HepG2 (cell line): ENCODE data around the gene NYNRIN. TPM values are rescaled to one million over a fixed set of nuclear protein-coding genes. Genes with fewer than 3 reads are reported as not detected.

Experiments used
- ARNT ChIP-seq: fragments of 450-650 bp; IDR thresholded peaks from 2 replicates; pipeline ENCODE4 v1.6.1; 2017
- ATF1 ChIP-seq: IDR thresholded peaks from 2 replicates; pipeline ENCODE4 v1.6.1; 2016; ENCODE audit warnings: mild to moderate bottlenecking, control low read depth
- DNMT1 ChIP-seq: sonication (generic); formaldehyde crosslinking; IDR thresholded peaks from 2 replicates; pipeline ENCODE4 v1.5.1; 2020; ENCODE audit warnings: mild to moderate bottlenecking, missing genetic modification reagents
- EEA1 ChIP-seq: sonication (generic); formaldehyde crosslinking; IDR thresholded peaks from 2 replicates; pipeline ENCODE4 v1.5.1; 2020; ENCODE audit warnings: mild to moderate bottlenecking, missing genetic modification reagents, borderline replicate concordance
- FOXA3 ChIP-seq: IDR thresholded peaks from 2 replicates; pipeline ENCODE4 v1.6.1; 2016; ENCODE audit warnings: missing genetic modification reagents, missing compliant biosample characterization
- KDM5B ChIP-seq: sonication (generic); formaldehyde crosslinking; IDR thresholded peaks from 2 replicates; pipeline ENCODE4 v1.4.0; 2020; ENCODE audit warnings: missing genetic modification reagents, mild to moderate bottlenecking, borderline replicate concordance
- MTA1 ChIP-seq: sonication (generic); formaldehyde crosslinking; IDR thresholded peaks from 2 replicates; pipeline ENCODE4 v1.4.0; 2020; ENCODE audit warnings: missing genetic modification reagents, mild to moderate bottlenecking, borderline replicate concordance
- MTF2 ChIP-seq: sonication (generic); formaldehyde crosslinking; IDR thresholded peaks from 2 replicates; pipeline ENCODE4 v1.5.0; 2020; ENCODE audit warnings: missing genetic modification reagents, borderline replicate concordance
- MYC ChIP-seq: sonication (generic); formaldehyde crosslinking; IDR thresholded peaks from 2 replicates; pipeline ENCODE4 v1.9.0; 2021; ENCODE audit warnings: missing genetic modification reagents, borderline replicate concordance
- POGZ ChIP-seq: sonication (generic); formaldehyde crosslinking; IDR thresholded peaks from 2 replicates; pipeline ENCODE4 v1.4.0; 2020; ENCODE audit warnings: mild to moderate bottlenecking, missing genetic modification reagents
- SAFB2 ChIP-seq: sonication (generic); formaldehyde crosslinking; IDR thresholded peaks from 2 replicates; pipeline ENCODE4 v1.5.1; 2020; ENCODE audit warnings: missing genetic modification reagents, low read depth, mild to moderate bottlenecking, borderline replicate concordance
- ZNF446 ChIP-seq: sonication (generic); formaldehyde crosslinking; IDR thresholded peaks from 2 replicates; pipeline ENCODE4 v1.5.0; 2020; ENCODE audit warnings: mild to moderate bottlenecking, missing genetic modification reagents
- ZNF546 ChIP-seq: sonication (generic); formaldehyde crosslinking; conservative IDR thresholded peaks from 2 replicates; pipeline ENCODE4 v1.8.1; 2023; ENCODE audit warnings: mild to moderate bottlenecking, missing genetic modification reagents
- ZNF678 ChIP-seq: sonication (generic); formaldehyde crosslinking; IDR thresholded peaks from 2 replicates; pipeline ENCODE4 v1.4.0; 2020; ENCODE audit warnings: mild to moderate bottlenecking, missing genetic modification reagents
- ZSCAN21 ChIP-seq: sonication (generic); formaldehyde crosslinking; IDR thresholded peaks from 2 replicates; pipeline ENCODE4 v1.8.0; 2022; ENCODE audit warnings: mild to moderate bottlenecking, missing genetic modification reagents, moderate library complexity, borderline replicate concordance
- polyA plus RNA-seq, 8 experiments: library from polyadenylated mRNA; depleted of rRNA in 3 of 8; stranded (reverse) in 7 of 8; unstranded in 1 of 8; fragments of >200 nt; fragmentation: Illumina TruSeq in 4 of 8; extraction: Trizol in 4 of 8; gene quantifications; 2 replicates each; pipeline versions ENCODE4 v1.2.1 to v1.2.3, GENCODE V29; 2011 to 2016; ENCODE audit warnings: low read depth in 4 of 8, missing spikeins in 1 of 8, mixed read lengths in 1 of 8; ENCODE audit not compliant: insufficient read depth in 1 of 8
- total RNA-seq, 5 experiments: library from RNA; depleted of rRNA; stranded (reverse); fragments of >200 nt; fragmentation: Illumina TruSeq; extraction: Trizol; gene quantifications; 2 replicates each; pipeline ENCODE4 v1.2.3, GENCODE V29; 2016; ENCODE audit warnings: low read depth in 1 of 5
- TF ChIP-seq, protein P1 (sequence below): sonication (generic); formaldehyde crosslinking; IDR thresholded peaks from 2 replicates; pipeline ENCODE4 v1.4.0; 2020; ENCODE audit warnings: mild to moderate bottlenecking, missing genetic modification reagents, borderline replicate concordance
- TF ChIP-seq, protein P2 (sequence below): sonication (generic); formaldehyde crosslinking; IDR thresholded peaks from 2 replicates; pipeline ENCODE4 v1.4.0; 2020; ENCODE audit warnings: mild to moderate bottlenecking, missing genetic modification reagents

NYNRIN gene
- total and polyA plus RNA-seq, 2 of the 13 experiments (the other 11 are each of a cell fraction or from before 2014, with no cell fraction given): 0.63 to 1.1 TPM

DNA sequence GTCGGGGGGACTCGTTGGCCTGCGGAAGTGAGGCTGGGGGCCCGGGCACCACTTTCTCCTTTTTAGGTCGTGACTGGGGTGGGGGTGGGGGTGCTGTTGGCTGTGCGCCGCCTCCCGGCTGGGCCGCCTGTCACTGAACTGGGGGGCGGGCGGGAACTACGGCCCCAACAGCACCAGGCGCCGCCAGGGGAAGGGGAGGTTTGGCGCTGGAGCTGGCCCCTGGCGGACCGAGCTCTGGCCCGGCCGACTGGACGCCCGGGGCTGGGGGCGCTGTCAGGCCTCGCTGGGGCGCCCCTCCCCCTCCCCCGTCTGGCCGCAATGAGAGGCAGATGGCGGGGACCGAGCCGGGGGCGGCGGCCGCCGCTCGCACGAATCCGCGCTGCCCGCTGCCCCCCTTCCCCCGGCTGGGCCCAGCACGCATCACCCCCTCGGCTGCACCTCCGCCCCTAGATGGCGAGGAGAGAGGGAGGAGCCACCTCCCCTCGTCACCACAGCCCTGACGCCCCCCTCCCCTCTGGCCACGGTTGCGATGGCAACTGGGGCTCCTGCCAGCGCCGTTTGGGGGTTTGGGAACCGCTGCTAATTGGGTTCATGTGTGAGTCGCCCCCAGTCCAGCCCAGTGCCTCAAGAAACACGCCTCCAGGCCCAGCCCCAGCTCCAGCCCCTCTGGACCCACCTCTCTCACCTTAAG is 30.1 kb upstream of the NYNRIN start (continued):
- 0 out of 2 replicates have a peak, but pooled peaks have one; percentile 60 for TF ChIP-seq ZNF678
- TF ChIP-seq SAFB2 (CRISPR knock-in tag): 0 out of 2 replicates have a peak, but pooled peaks have one; percentile 49
- TF ChIP-seq MTA1 (CRISPR knock-in tag): 0 out of 2 replicates have a peak, but pooled peaks have one; percentile 30
- peak; percentile 69; the same call in 1 of the 2 replicates for TF ChIP-seq ZNF446 (CRISPR knock-in tag)
- TF ChIP-seq MTF2 (CRISPR knock-in tag): 0 out of 2 replicates have a peak, but pooled peaks have one; percentile 54
- no peak for TF ChIP-seq POGZ (CRISPR knock-in tag)
- TF ChIP-seq ARNT: no peak
- 0 out of 2 replicates have a peak, but pooled peaks have one; percentile 25 for TF ChIP-seq ZSCAN21 (CRISPR knock-in tag)
- no peak for TF ChIP-seq FOXA3 (CRISPR knock-in tag)
- TF ChIP-seq DNMT1 (CRISPR knock-in tag): peak; percentile 76; the same call in 1 of the 2 replicates
- 0 out of 2 replicates have a peak, but pooled peaks have one; percentile 24 for TF ChIP-seq KDM5B (CRISPR knock-in tag)
- TF ChIP-seq, protein P1, sequence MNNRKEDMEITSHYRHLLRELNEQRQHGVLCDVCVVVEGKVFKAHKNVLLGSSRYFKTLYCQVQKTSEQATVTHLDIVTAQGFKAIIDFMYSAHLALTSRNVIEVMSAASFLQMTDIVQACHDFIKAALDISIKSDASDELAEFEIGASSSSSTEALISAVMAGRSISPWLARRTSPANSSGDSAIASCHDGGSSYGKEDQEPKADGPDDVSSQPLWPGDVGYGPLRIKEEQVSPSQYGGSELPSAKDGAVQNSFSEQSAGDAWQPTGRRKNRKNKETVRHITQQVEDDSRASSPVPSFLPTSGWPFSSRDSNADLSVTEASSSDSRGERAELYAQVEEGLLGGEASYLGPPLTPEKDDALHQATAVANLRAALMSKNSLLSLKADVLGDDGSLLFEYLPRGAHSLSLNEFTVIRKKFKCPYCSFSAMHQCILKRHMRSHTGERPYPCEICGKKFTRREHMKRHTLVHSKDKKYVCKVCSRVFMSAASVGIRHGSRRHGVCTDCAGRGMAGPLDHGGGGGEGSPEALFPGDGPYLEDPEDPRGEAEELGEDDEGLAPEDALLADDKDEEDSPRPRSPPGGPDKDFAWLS: 0 out of 2 replicates have a peak, but pooled peaks have one; percentile 51
- TF ChIP-seq ATF1 (CRISPR knock-in tag): no peak
- TF ChIP-seq, protein P2, sequence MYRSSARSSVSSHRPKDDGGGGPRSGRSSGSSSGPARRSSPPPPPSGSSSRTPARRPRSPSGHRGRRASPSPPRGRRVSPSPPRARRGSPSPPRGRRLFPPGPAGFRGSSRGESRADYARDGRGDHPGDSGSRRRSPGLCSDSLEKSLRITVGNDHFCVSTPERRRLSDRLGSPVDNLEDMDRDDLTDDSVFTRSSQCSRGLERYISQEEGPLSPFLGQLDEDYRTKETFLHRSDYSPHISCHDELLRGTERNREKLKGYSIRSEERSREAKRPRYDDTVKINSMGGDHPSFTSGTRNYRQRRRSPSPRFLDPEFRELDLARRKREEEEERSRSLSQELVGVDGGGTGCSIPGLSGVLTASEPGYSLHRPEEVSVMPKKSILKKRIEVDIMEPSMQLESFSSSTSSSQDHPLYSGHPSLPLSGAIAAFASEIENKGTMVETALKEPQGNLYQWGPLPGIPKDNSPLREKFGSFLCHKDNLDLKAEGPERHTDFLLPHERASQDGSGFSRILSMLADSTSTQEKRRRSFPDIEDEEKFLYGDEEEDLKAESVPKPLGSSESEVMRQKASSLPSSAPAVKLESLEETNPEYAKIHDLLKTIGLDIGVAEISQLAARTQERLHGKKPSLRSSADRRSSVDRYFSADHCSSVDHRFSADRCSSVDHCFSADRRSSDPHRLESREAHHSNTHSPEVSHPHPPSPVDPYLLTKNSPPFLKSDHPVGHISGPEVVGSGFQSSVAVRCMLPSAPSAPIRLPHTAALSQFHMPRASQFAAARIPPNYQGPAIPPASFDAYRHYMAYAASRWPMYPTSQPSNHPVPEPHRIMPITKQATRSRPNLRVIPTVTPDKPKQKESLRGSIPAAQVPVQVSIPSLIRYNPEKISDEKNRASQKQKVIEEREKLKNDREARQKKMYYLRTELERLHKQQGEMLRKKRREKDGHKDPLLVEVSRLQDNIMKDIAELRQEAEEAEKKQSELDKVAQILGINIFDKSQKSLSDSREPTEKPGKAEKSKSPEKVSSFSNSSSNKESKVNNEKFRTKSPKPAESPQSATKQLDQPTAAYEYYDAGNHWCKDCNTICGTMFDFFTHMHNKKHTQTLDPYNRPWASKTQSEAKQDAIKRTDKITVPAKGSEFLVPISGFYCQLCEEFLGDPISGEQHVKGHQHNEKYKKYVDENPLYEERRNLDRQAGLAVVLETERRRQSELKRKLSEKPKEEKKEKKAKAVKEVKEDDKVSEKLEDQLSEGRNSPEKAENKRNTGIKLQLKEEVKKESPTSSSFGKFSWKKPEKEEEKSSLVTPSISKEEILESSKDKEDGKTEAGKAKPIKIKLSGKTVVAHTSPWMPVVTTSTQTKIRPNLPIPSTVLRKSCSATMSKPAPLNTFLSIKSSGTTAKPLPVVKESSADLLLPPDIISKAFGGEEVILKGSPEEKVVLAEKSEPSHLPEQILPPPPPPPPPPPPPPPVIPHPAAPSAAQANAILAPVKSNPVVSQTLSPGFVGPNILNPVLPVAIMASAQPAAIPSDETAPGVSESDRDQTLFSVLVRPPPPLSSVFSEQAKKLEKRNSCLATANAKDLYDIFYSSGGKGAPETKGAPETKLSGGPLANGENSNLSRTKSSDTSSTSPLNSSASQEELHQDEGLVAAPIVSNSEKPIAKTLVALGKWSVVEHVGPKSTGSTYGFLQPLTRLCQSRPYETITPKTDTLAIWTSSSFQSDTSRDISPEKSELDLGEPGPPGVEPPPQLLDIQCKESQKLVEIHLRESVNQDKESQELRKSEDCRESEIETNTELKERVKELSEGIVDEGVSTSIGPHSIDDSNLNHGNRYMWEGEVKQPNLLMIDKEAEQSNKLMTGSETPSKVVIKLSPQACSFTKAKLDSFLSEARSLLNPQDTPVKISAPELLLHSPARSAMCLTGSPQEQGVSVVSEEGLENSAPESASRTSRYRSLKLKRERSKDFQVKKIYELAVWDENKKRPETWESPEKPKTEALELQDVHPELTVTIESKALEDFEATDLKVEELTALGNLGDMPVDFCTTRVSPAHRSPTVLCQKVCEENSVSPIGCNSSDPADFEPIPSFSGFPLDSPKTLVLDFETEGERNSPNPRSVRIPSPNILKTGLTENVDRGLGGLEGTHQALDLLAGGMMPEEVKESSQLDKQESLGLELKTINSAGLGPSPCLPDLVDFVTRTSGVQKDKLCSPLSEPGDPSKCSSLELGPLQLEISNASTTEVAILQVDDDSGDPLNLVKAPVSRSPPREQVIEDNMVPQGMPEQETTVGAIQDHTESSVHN (CRISPR knock-in tag): 0 out of 2 replicates have a peak, but pooled peaks have one; percentile 36
- peak; percentile 36; the same call in 1 of the 2 replicates for TF ChIP-seq MYC (CRISPR knock-in tag)
- TF ChIP-seq EEA1 (CRISPR knock-in tag): 0 out of 2 replicates have a peak, but pooled peaks have one; percentile 46
- TF ChIP-seq ZNF546 (CRISPR knock-in tag): no peak
